Measurements from ENCODE around the gene HNRNPA1L2.

- TF ChIP-seq CTCF (IDR thresholded peaks at IDR 0.05; ENCODE audit: insufficient read depth, low read length) (no peak), POLR2AphosphoS5 (IDR thresholded peaks at IDR 0.05; ENCODE audit: low read depth) (no peak), SPI1 (IDR thresholded peaks at IDR 0.05; ENCODE audit: borderline replicate concordance, low read depth) (no peak), REST (IDR thresholded peaks at IDR 0.05; ENCODE audit: insufficient replicate concordance, low read depth) (no peak)
Measured at GRCh38 chr13:52615812-52616211, 26.4 kb upstream of the HNRNPA1L2 start.
